GM12878 (cell line): ENCODE measurements around the gene DNAAF9. TPM values are rescaled to one million over a fixed set of nuclear protein-coding genes. Genes with fewer than 3 reads are reported as not detected.

Experiments
- ATAC-seq: fragments of 200-7000 bp; cut with Tn5 transposase; 3 replicates; pipeline ENCODE4 v1.9.1; 2020; ENCODE audit warnings: mild to moderate bottlenecking, moderate library complexity
- BruUV-seq: library from RNA; stranded (reverse); fragments of 400-500 nt; replicated peaks from 2 replicates; lab custom pipeline; 2021; lab: Mats Ljungman, UMichigan
- CTCF ChIA-PET: fragments of 300-600 bp; sonication (Branson Sonifier 250); formaldehyde crosslinking; extraction: SDS; loops from one replicate; lab custom pipeline; 2021; ENCODE audit warnings: inconsistent platforms; lab: Yijun Ruan, JAX
- POLR2A ChIA-PET: fragments of 350-600 bp; formaldehyde crosslinking; extraction: SDS; loops from one replicate; lab custom pipeline; 2021; ENCODE audit warnings: inconsistent platforms; lab: Charles Lee
- RAD21 ChIA-PET: fragments of 300-600 bp; sonication (Branson Sonifier 250); formaldehyde crosslinking; loops from one replicate; lab custom pipeline; 2023; ENCODE audit warnings: antibody characterized with exemption; ENCODE audit not compliant: unreplicated experiment; lab: Charles Lee
- SMC1A ChIA-PET: fragments of 300-600 bp; sonication (Branson Sonifier 250); formaldehyde crosslinking; loops from one replicate; lab custom pipeline; 2023; ENCODE audit not compliant: unreplicated experiment, uncharacterized antibody; lab: Charles Lee
- DNase-seq: peaks from one replicate; pipeline ENCODE4 v3.0.0-alpha.2; 2011; ENCODE audit warnings: low read depth, low spot score
- FAIRE-seq: peaks from 3 replicates; lab custom pipeline; 2011; peaks lifted over from hg19 to GRCh38; lab: Jason Lieb, UNC
- H2AFZ ChIP-seq: 2 replicates; pipeline ENCODE4 v1.6.0; 2011; ENCODE audit warnings: low read depth, low read length, control low read depth; ENCODE audit not compliant: control insufficient read depth
- H3K27ac ChIP-seq: 2 replicates; pipeline ENCODE4 v1.5.1; 2011; ENCODE audit warnings: control low read depth; ENCODE audit not compliant: control insufficient read depth, insufficient read depth
- H3K27me3 ChIP-seq, 2 experiments: replicated peaks in 1 of 2; 2 replicates each; pipeline versions ENCODE4 v1.6.0 to v1.6.1; 2011; ENCODE audit warnings: low read length in 1 of 2; ENCODE audit not compliant: control insufficient read depth in 2 of 2, insufficient read depth in 2 of 2
- H3K36me3 ChIP-seq, 2 experiments: 2 replicates each; pipeline ENCODE4 v1.5.1; 2011; ENCODE audit warnings: low read length in 1 of 2; ENCODE audit not compliant: control insufficient read depth in 2 of 2, insufficient read depth in 2 of 2
- H3K4me1 ChIP-seq: 2 replicates; pipeline ENCODE4 v1.6.1; 2011; ENCODE audit warnings: mild to moderate bottlenecking, low read length, moderate library complexity, mixed read lengths; ENCODE audit not compliant: control insufficient read depth, insufficient read depth
- H3K4me2 ChIP-seq: 2 replicates; pipeline ENCODE4 v1.6.0; 2011; ENCODE audit warnings: control low read depth; ENCODE audit not compliant: control insufficient read depth, insufficient read depth
- H3K4me3 ChIP-seq: fragments of 200-600 bp; sonication (generic); 2 replicates; pipeline ENCODE4 v1.5.1; 2016
- H3K79me2 ChIP-seq: 2 replicates; pipeline ENCODE4 v1.6.0; 2011; ENCODE audit warnings: low read length; ENCODE audit not compliant: control insufficient read depth, insufficient read depth
- H3K9ac ChIP-seq: 2 replicates; pipeline ENCODE4 v1.8.0; 2011; ENCODE audit warnings: low read length, control low read depth, mixed read lengths; ENCODE audit not compliant: control insufficient read depth, insufficient read depth
- H3K9me3 ChIP-seq: replicated peaks from 3 replicates; pipeline ENCODE4 v1.5.1; 2011; ENCODE audit warnings: mild to moderate bottlenecking, low read length; ENCODE audit not compliant: control insufficient read depth, insufficient read depth
- H4K20me1 ChIP-seq: 2 replicates; pipeline ENCODE4 v1.6.0; 2011; ENCODE audit not compliant: control insufficient read depth, insufficient read depth
- BHLHE40 ChIP-seq, 2 experiments: fragments of 450-650 bp in 1 of 2; IDR thresholded peaks; 2 replicates each; pipeline ENCODE4 v1.6.1; 2011 to 2017; ENCODE audit warnings: low read depth in 2 of 2, borderline replicate concordance in 1 of 2, improper control_type of control experiment in 1 of 2, low read length in 1 of 2, mild to moderate bottlenecking in 1 of 2
- CHD2 ChIP-seq: IDR thresholded peaks from 2 replicates; pipeline ENCODE4 v1.6.1; 2011; ENCODE audit warnings: low read depth, low read length, improper control_type of control experiment, borderline replicate concordance
- FOXK2 ChIP-seq: fragments of 450-650 bp; IDR thresholded peaks from 2 replicates; pipeline ENCODE4 v1.6.1; 2017; ENCODE audit warnings: mild to moderate bottlenecking, moderate library complexity
- HDGF ChIP-seq: fragments of 450-650 bp; IDR thresholded peaks from 2 replicates; pipeline ENCODE4 v1.6.1; 2016; ENCODE audit warnings: antibody characterized with exemption
- MXI1 ChIP-seq: fragments of 150-350 bp; IDR thresholded peaks from 2 replicates; pipeline ENCODE4 v1.6.1; 2011; ENCODE audit warnings: low read depth, mild to moderate bottlenecking, inconsistent platforms, low read length, improper control_type of control experiment
- NFYB ChIP-seq: IDR thresholded peaks from 2 replicates; pipeline ENCODE4 v1.6.1; 2011; ENCODE audit warnings: low read depth, mild to moderate bottlenecking, low read length, improper control_type of control experiment, moderate library complexity; ENCODE audit not compliant: insufficient read depth
- NRF1 ChIP-seq: conservative IDR thresholded peaks from 2 replicates; pipeline ENCODE4 v1.6.1; 2011; ENCODE audit warnings: mild to moderate bottlenecking, low read depth, low read length, improper control_type of control experiment
- ZZZ3 ChIP-seq: IDR thresholded peaks from 2 replicates; pipeline ENCODE4 v1.6.1; 2011; ENCODE audit warnings: low read depth; ENCODE audit not compliant: control insufficient read depth, insufficient read length
- WGBS: methylation state at CpG from one replicate; pipeline ENCODE4 v1.1.6; 2016; ENCODE audit warnings: low lambda C conversion rate; ENCODE audit not compliant: insufficient replicate concordance, insufficient coverage; ENCODE audit errors: missing lambda C conversion rate; 5-methylcytosine and 5-hydroxymethylcytosine counted together
- in situ Hi-C: fragments of 300-500 bp; cut with MboI; formaldehyde crosslinking; loops from 9 replicates; pipeline ENCODE4 v1.14.3; 2018; ENCODE audit warnings: mixed read lengths
- intact Hi-C: fragments of 100-400 bp; cut with micrococcal nuclease; formaldehyde crosslinking; loops from one replicate; pipeline ENCODE4 v1.14.2; 2022; ENCODE audit not compliant: unreplicated experiment
- polyA plus RNA-seq, 11 experiments: library from polyadenylated mRNA; depleted of rRNA in 4 of 11; unstranded in 6 of 11; stranded (reverse) in 5 of 11; fragments of >200 nt; fragmentation: Nextera tagmentation in 4 of 11; fragmentation: Illumina TruSeq in 1 of 11; extraction: Ambion mirVana in 4 of 11; extraction: Trizol in 1 of 11; gene quantifications; 1 replicate in 1 of 11; 2 replicates in 10 of 11; pipeline versions ENCODE4 v1.2.1 to v1.2.3, GENCODE V29; 2011 to 2016; ENCODE audit warnings: inconsistent platforms in 2 of 11, missing spikeins in 2 of 11, low read depth in 1 of 11
- total RNA-seq, 4 experiments: library from RNA; depleted of rRNA in 3 of 4; stranded (reverse); fragments of >200 nt in 3 of 4; fragmentation: Illumina TruSeq in 1 of 4; extraction: Trizol in 1 of 4; gene quantifications; 2 replicates each; pipeline versions ENCODE4 v1.2.1 to v1.2.3, GENCODE V29; 2013 to 2021
- TF ChIP-seq, protein P1 (sequence below): fragments of 450-650 bp; IDR thresholded peaks from 2 replicates; pipeline ENCODE4 v1.6.1; 2017; ENCODE audit warnings: mild to moderate bottlenecking, low read depth, inconsistent platforms; ENCODE audit not compliant: poor library complexity, severe bottlenecking
- TF ChIP-seq, protein P2 (sequence below): fragments of 450-650 bp; IDR thresholded peaks from 2 replicates; pipeline ENCODE4 v1.6.1; 2018; ENCODE audit warnings: mild to moderate bottlenecking, low read depth, moderate library complexity; ENCODE audit not compliant: partially characterized antibody
- TF ChIP-seq, protein P3 (sequence below): fragments of 450-650 bp; IDR thresholded peaks from 2 replicates; pipeline ENCODE4 v1.6.1; 2016; ENCODE audit warnings: mild to moderate bottlenecking

The DNAAF9 gene
- total and polyA plus RNA-seq, 10 of the 15 experiments (the other 5 are each of a cell fraction or from before 2014, with no cell fraction given): 0.08 to 2.1 (median 1.3) TPM

DNA sequence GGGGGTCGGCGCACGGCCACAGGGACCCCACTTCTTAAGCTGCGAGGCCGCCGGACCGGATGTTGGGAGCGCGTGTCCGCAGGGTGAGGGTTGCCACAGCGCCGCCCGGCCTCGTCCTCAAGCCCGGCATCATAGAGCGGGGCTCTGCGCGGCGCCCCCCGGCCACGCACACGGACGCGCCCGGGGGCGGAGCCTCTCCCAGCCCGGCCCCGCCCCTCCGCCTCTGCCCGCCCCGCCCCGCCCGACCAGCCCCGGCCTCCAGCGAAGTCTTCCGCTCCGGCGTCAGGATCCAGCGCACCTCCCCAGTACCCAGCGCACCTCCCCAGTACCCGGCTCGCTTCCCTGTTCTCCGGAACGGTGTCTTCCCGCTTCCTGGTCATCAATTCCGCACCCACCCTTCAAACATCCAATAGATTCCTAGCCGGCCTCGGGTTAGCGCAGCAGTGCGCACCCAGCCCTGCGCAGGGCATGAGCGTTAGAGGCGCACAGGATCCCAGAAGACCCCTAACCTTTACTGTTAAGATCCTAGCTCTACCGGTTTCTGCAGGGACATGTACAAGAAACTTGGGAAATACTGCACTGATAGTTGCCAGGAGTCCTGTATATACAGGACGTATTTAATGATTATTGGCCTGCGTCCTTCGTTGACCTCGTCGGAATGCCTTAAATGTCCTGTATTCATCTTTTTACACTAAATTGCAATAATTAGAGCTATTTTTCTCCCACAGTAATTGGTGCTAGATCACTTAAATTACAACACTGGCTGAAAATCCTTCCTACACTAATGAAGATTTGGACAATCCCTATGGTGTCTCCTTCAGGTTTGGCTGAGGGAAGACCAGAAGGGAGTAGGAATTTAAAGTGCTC, 535 bp upstream of the DNAAF9 start:
- Histone ChIP-seq H3K4me3 (peak overlapping the region; percentile 94), H3K36me3 (no peaks in the 10 kb centered on the region), H4K20me1 (no peaks in the 10 kb centered on the region), H3K4me1 (no peaks in the 10 kb centered on the region), H3K9me3 (no peaks in the 10 kb centered on the region), H2AFZ (peak overlapping the region; percentile 86), H3K79me2 (no peaks in the 10 kb centered on the region), H3K27me3 (no peaks in the 10 kb centered on the region; a peak in 1 of 4 replicates), H3K27ac (no peak overlapping the region), H3K9ac (peak overlapping the region; percentile 42), H3K4me2 (peak overlapping the region; percentile 95)
- intact Hi-C loops (no loop called here), in situ Hi-C loops (no loop called here)
- ChIA-PET RAD21 (no interaction called here), CTCF (interaction anchor here (1.1 to 1.2 kb wide), 2 partner anchors 10 to 19 kb away, joined by 3 to 4 read pairs; no protein-coding TSS in a partner anchor), POLR2A (interaction anchor here (0.6 to 1.0 kb wide), 3 partner anchors 12 to 1721 kb away, joined by 3 to 5 read pairs (median 3); no protein-coding TSS in a partner anchor), SMC1A (interaction anchor here (0.7 to 1.2 kb wide), 3 partner anchors 62 to 575 kb away, joined by 3 to 4 read pairs (median 3); no protein-coding TSS in a partner anchor)
- ATAC-seq: peak; percentile 78
- no peak for DNase-seq
- 8% methylated on average over 26 of the region's 59 CpGs for WGBS
- no peak for FAIRE-seq
- BruUV-seq: no TSS peak
- 0 out of 2 replicates have a peak, but pooled peaks have one; percentile 40 for TF ChIP-seq NRF1
- TF ChIP-seq ZZZ3: no peak
- TF ChIP-seq, protein P1, sequence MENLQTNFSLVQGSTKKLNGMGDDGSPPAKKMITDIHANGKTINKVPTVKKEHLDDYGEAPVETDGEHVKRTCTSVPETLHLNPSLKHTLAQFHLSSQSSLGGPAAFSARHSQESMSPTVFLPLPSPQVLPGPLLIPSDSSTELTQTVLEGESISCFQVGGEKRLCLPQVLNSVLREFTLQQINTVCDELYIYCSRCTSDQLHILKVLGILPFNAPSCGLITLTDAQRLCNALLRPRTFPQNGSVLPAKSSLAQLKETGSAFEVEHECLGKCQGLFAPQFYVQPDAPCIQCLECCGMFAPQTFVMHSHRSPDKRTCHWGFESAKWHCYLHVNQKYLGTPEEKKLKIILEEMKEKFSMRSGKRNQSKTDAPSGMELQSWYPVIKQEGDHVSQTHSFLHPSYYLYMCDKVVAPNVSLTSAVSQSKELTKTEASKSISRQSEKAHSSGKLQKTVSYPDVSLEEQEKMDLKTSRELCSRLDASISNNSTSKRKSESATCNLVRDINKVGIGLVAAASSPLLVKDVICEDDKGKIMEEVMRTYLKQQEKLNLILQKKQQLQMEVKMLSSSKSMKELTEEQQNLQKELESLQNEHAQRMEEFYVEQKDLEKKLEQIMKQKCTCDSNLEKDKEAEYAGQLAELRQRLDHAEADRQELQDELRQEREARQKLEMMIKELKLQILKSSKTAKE: no peak
- peak; percentile 67 for TF ChIP-seq FOXK2
- TF ChIP-seq NFYB: no peak
- TF ChIP-seq, protein P2, sequence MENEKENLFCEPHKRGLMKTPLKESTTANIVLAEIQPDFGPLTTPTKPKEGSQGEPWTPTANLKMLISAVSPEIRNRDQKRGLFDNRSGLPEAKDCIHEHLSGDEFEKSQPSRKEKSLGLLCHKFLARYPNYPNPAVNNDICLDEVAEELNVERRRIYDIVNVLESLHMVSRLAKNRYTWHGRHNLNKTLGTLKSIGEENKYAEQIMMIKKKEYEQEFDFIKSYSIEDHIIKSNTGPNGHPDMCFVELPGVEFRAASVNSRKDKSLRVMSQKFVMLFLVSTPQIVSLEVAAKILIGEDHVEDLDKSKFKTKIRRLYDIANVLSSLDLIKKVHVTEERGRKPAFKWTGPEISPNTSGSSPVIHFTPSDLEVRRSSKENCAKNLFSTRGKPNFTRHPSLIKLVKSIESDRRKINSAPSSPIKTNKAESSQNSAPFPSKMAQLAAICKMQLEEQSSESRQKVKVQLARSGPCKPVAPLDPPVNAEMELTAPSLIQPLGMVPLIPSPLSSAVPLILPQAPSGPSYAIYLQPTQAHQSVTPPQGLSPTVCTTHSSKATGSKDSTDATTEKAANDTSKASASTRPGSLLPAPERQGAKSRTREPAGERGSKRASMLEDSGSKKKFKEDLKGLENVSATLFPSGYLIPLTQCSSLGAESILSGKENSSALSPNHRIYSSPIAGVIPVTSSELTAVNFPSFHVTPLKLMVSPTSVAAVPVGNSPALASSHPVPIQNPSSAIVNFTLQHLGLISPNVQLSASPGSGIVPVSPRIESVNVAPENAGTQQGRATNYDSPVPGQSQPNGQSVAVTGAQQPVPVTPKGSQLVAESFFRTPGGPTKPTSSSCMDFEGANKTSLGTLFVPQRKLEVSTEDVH: no peak
- TF ChIP-seq BHLHE40 (IDR thresholded peaks at IDR 0.05; ENCODE audit: borderline replicate concordance in 1 of 2, low read depth in 2 of 2, low read length in 1 of 2): peak in 1 of 2 experiments; percentile 62; a peak in 1 of 4 replicates
- TF ChIP-seq, protein P3, sequence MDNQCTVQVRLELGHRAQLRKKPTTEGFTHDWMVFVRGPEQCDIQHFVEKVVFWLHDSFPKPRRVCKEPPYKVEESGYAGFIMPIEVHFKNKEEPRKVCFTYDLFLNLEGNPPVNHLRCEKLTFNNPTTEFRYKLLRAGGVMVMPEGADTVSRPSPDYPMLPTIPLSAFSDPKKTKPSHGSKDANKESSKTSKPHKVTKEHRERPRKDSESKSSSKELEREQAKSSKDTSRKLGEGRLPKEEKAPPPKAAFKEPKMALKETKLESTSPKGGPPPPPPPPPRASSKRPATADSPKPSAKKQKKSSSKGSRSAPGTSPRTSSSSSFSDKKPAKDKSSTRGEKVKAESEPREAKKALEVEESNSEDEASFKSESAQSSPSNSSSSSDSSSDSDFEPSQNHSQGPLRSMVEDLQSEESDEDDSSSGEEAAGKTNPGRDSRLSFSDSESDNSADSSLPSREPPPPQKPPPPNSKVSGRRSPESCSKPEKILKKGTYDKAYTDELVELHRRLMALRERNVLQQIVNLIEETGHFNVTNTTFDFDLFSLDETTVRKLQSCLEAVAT: no peak
- TF ChIP-seq CHD2: no peak
- no peak for TF ChIP-seq HDGF
- no peak for TF ChIP-seq MXI1
